GM18867 (cell line): ENCODE results near the gene AKR7A3.
"Not testable (repeated sequence)": the region's sequence is repeated elsewhere in the genome, so short reads cannot be mapped to it uniquely, and the experiment has no call there.

Experiments
- ATAC-seq: cut with Tn5 transposase; IDR thresholded peaks from one replicate; pipeline ENCODE4 v1.9.1; 2021; ENCODE audit warnings: mild to moderate bottlenecking, moderate library complexity; ENCODE audit not compliant: unreplicated experiment

AKR7A3 gene

GRCh38 chr1:19288324-19289241 lies at the start of gene AKR7A3:
AKR7A3 (minus strand) TSS chr1:19288770; CDS start chr1:19288709, 61 bp downstream.
- not testable (repeated sequence) for ATAC-seq

- ATAC-seq: no peak
Measured at GRCh38 chr1:19338323-19338762, 49.8 kb upstream of the AKR7A3 start.

GRCh38 chr1:19337289-19337688 lies 48.7 kb upstream of the AKR7A3 start:
- no peak for ATAC-seq

GRCh38 chr1:19336543-19336942 lies 48.0 kb upstream of the AKR7A3 start:
- no peak for ATAC-seq

- ATAC-seq: no peak
Measured at GRCh38 chr1:19333587-19334354, 45.2 kb upstream of the AKR7A3 start.

- no peak for ATAC-seq
Measured at GRCh38 chr1:19332832-19333231, 44.3 kb upstream of the AKR7A3 start.

- ATAC-seq: no peak
Measured at GRCh38 chr1:19331262-19331878, 42.8 kb upstream of the AKR7A3 start.

- no peak for ATAC-seq
Measured at GRCh38 chr1:19330449-19331135, 42.0 kb upstream of the AKR7A3 start.

GRCh38 chr1:19329611-19330010 lies 41.0 kb upstream of the AKR7A3 start:
- no peak for ATAC-seq

GRCh38 chr1:19329188-19329587 lies 40.6 kb upstream of the AKR7A3 start:
- ATAC-seq: no peak

- no peak for ATAC-seq
Measured at GRCh38 chr1:19328486-19328885, 39.9 kb upstream of the AKR7A3 start.

GRCh38 chr1:19327736-19328135 lies 39.2 kb upstream of the AKR7A3 start:
- no peak for ATAC-seq

GRCh38 chr1:19327301-19327700 lies 38.7 kb upstream of the AKR7A3 start:
- ATAC-seq: no peak

GRCh38 chr1:19326748-19327065 lies 38.1 kb upstream of the AKR7A3 start:
- no peak for ATAC-seq

- no peak for ATAC-seq
Measured at GRCh38 chr1:19325958-19326747, 37.6 kb upstream of the AKR7A3 start.

GRCh38 chr1:19325368-19325957 lies 36.9 kb upstream of the AKR7A3 start:
- no peak for ATAC-seq

- ATAC-seq: no peak
Measured at GRCh38 chr1:19324665-19324990, 36.1 kb upstream of the AKR7A3 start.

GRCh38 chr1:19323987-19324664 lies 35.6 kb upstream of the AKR7A3 start:
- no peak for ATAC-seq

- no peak for ATAC-seq
Measured at GRCh38 chr1:19322481-19322880, 33.9 kb upstream of the AKR7A3 start.
